SKM-1 (cell line): ENCODE measurements around the gene RNASE12.
"Not testable (repeated sequence)": the region's sequence is repeated elsewhere in the genome, so short reads cannot be mapped to it uniquely, and the experiment has no call there.

Source experiments
- DNase-seq: peaks from one replicate; lab custom pipeline; 2025; ENCODE audit not compliant: unreplicated experiment; lab: John Stamatoyannopoulos, UW

The RNASE12 gene

DNA sequence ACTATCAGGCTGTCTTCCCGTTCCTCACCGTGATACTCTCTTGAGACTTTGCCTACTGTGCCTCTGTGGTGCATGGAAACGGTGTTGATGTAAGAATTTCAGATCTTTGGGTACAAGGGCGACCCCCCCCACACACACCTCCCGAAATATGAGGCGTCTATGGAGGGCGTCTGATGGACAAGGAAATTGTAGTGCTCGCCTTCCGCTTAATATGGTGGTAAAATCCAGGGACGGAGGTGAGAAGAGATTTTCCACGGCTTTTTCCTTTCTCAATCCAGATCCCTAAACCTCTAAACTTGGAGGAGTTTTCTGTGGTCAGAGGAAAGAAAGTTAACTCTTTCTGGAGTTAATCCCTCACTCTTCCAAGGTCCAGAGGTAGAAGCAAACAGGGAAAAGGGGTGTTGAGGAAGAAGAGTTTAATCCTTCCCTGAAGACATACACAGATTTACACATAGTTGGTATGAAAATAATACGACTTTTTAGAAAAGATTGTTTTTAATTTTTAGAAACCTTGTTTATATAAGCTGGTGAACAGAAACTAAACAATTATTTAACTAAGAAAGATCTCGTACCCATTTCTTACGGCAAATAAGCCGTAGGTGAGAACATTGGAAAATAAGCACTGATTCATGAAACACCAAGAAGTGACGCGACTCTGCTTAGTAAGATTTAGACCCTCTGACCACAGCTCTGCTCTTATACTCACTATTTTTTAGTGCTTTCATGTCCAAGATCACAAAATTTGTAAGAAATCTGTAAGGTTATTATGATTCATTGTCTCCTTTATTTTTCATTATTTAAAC lies 23.1 kb upstream of the RNASE12 start:
- DNase-seq, result no peak

DNA sequence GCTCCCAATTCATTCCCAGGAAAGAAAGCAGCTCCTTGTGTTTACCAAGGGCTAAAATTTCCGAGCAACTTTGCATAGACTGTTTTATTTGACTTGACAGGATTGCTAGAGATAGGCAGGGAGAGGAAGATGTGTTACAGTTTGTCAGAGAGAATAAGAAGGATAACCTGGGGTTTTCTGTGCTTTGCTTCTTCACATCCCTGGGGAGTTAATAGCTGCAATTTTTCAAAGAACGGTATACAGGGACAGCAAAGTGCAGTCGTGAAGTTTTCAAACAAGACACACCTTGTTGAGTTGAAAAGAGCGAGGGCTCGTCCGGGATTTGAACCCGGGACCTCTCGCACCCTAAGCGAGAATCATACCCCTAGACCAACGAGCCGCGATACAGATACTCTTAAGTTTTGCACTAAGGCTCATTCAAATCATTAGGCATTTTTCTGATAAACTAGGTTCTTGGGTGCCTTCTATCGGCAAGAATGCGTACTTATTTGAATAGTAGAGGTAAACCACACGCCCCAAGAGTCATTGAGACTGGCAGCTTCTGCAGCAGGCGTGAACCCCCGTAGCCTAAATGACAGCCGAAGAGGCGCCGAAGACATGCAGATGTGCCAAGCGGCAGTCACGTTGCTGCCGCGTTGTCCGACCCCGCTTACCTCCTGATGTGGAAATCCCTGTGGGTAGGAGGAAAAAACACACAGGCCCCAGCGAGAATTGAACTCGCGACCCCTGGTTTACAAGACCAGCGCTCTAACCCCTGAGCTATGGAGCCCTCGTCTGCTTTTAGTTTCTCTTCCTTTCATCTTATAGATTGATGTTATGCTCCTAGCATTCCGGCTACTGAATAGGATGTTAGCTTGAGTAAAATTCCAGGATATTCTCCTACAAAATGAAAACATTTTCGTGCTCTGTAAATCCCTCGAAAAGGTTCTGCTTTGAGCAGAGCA lies 22.2 kb upstream of the RNASE12 start:
- peak; percentile 71 for DNase-seq

DNA sequence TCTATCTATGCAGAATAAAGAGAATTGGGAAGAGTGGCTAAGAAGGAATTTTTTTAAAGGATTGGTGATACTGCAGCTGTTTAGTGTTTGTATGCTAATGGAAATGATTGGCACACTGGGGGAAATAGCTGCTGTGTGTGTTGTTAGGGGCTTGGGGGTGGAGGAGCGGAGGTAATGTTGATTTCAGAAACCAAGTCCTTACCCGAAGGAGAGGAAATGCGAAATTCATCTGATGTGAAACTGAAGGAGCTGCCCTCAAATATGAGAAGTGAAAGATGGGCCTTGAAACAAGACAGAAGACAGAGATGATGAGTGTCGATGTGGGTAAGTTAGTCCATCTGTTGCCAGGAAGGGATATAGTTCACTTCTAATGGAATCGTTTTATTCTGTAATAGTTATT lies 21.2 kb upstream of the RNASE12 start:
- DNase-seq, result no peak

DNA sequence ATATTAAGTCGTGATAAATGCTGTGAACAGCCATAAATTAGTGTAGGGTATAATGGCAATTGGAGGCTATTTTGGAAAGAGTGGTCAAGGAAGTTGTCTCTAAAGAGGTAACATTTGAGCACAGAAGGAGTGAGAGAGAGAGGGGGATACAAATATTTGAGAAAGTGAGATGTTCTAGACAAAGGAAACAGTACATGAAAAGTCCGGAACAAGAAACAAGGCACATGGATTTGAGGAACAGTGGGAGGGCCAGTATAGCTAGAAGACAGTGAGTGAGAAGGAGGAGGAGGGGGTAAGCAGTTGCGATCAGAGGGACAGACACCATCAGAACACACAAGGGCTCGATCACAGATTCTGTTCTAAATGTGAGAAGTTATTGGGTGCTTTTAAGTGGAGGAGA lies 20.1 kb upstream of the RNASE12 start:
- no peak for DNase-seq

DNA sequence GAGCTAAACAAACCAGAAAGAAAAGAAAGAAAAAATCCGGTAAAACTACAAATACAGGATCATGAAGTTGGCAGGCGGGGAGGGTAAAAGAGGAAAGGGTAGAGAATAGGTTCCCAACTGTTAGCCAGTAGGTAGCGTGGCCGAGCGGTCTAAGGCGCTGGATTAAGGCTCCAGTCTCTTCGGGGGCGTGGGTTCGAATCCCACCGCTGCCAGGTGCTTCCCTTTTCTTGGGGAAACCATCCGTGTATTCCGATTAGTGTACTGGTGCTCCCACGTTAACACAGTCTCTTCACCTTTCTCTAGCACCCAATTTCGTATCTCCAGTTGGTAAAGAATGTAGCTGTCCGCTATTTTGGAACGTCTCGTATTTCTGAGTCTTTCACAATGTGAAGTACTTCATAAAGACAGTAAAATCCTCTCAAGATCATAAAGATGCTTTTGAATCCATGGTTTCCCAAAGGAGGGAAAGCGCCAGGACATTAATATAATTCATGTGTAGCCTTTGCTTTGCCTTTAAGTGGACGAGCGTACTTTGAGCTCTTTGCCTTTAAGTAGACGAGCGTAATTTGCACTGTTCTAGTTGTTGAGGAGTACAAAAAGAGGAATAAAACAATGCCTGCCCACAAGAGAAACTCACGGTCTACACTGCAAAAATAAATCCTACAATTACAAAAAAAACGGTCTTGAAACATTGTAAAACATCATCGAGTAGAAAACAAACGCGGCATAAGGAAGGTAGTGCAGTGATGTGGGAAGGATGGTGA lies 19.0 kb upstream of the RNASE12 start:
- peak; percentile 30 for DNase-seq

DNA sequence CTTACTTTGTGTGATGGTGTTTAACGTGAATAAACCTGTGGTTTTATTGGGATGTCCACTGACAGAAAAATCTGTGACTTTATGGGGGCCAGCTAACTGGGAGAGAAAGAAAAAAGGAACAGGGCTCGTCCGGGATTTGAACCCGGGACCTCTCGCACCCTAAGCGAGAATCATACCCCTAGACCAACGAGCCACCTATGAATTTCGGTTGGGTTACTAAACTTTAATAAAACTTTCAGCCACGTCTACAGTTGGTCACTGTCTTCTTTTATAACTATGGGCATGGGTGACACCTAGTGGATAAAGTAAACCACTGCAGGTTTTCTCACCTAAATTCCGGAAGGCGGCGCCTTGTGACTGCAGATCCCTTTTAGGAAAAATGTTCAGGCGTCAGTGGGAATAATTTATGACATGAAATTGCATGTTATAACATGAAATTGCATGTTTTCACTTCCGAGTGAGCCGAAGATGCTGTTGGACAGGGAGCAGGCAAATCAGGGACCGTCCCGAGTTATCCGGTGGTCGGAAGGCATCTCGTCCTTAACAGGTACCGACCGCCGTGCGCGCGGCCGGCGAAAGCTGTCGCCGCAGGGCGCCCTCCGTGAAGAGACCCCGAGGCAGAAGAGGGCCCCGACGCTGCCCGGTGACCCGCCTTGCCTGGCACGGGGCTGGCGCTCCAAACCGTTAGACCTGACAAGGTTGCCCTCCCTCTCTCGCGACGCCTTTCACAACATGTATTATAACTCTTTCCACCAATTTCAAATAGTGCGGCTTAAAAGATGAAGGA lies 18.2 kb upstream of the RNASE12 start:
- peak; percentile 59 for DNase-seq

DNA sequence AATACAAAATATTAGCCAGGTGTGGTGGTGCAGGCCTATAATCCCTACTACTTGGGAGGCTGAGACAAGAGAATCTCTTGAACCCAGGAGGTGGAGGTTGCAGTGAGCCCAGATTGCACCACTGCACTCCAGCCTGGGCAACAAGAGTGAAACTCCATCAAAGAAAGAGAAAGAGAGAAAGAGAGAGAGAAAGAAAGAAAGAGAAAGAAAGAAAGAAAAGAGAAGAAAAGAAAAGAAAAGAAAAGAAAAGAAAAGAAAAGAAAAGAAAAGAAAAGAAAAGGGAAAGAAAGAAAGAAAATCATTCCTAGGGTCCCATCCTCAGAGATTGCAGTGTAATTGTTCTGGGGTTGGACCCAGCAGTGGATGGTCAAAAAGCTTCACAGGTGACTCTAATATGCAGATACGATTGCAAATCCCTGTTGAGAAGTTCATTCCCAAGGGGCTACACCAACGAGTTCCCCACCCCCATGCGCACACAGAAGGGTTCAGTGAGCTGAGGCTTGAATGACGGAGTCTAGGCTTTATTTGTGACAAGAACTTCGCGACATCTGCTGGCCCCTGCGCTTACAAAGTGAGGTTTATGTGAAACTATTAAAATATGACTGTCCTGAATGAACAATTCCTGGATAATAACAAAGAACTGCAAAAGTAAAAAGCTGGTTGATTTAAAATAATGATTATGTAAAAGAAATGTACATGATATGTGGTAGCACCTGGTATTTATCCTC lies 17.4 kb upstream of the RNASE12 start:
- no peak for DNase-seq

DNA sequence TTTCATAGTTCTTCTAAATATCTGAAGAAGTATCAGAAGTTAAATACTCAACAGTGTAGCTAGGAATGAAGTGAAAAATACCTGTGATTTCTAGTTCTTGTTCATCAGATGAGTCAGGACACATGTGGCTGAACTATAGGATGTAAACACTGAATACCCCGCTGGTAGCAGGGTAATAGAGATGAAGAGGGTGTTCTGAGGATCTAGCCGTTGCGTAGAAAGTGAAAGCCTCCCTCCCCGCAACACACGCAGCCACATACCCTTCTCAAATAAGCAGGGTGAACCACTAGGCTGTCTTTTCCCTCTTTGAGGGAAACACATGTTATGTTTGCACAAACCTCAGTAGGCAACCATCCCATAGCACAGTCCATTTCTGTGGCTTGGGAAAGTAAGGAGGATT lies 16.4 kb upstream of the RNASE12 start:
- DNase-seq, result no peak

DNA sequence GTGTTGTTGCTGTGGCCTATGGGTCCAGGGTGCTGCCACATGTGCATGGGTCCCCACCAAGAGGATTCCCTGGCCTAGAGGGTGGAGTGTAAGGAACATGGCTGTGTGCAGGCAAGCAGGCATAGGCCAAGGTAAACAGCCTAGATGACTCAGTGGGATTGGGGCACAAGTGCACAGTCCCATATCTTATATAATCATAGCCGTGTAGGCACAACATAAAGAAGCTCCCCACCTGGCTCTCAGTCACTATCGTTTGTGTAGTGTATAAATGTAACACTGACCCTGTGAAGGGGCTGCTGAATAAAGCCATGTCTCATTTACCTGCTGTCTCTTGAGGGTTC lies 15.7 kb upstream of the RNASE12 start:
- DNase-seq, result no peak

DNA sequence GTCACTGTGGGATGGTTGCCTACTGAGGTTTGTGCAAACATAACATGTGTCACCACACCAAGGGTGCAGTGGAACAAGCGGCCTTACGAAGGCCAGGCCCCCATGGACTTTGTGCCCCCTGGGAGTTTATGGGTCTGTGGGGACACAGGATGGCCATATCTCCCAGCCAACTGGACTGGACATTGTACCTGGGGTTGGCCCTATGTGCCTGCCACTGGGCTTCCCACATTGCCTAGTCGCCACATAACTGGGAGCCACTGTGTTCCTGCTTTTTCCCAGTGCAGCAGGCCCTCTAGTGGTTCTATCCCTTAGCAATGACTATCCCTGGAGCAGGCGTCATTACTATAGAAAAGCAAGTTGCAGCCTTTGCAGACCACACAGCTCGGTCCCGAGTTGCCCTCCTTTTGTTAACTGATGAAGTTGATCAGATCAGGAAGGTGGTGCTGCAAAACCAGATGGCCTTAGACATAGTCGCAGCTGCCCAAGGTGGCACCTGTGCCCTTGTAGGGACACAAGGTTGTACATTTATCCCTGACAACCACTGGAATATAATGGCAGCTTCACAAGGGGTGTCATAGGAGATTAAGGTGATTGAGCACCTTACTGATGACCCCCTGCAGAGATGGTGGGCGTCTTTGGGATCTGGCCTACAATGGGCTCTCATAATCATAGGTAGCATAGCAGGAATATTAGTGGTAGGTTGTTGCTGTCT lies 15.2 kb upstream of the RNASE12 start:
- DNase-seq, result peak; percentile 0

DNA sequence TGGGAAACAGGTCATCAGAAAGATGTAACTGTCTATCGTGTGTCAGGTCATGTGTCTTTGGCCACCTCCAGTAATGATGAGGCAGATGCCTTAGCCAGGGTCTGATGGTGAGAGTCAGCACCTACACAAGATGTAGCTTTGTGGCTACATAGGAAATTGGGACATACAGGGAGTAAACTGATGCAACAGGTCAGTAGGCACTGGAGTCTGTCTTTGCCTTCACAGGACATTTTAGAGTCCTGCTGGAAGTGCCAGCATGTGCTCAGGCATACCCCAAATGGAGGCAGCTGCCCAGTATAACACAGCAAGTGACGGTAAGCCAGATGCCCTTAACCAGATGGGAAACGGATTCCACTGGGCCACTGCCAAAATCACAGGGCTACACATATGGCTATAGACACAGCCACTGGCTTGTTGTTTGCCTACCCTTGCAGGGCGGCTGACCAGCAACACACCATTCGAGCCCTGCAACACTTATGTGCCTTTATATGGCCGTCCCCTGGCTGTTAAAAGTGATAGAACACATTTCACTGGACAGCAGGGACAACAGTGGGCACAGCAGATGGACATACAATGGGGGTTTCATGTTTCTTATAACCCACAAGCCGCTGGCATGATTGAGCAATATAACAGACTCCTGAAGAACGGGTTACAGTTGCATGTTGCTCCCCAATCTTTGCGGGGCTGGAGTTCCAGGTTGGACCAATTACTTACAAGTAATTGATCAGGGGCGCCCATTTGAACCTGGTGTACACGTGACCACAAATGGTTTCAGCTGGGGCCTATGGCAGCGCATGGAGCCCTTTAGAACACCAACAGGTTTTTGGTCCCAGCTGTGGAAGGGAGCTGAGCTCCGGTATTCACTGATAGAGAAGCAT lies 12.9 kb upstream of the RNASE12 start:
- no peak for DNase-seq

DNA sequence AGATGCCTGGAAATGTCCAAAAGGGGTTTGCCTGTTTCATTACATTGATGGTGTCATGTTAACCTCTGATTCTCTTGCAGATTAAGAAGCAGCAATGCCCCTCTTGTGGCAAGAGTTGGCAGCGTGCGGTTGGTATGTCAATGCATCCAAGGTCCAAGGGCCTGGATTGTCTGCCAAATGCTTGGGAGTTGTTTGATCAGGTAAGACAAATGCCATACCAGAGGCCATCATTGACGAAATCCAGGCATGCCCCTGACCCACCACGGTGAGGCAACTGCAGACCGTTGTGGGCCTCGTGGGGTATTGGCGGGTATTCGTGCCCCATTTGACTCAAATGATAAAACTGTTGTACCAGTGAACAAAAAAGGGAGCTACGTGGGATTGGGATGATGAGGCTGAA lies 11.4 kb upstream of the RNASE12 start:
- no peak for DNase-seq

DNA sequence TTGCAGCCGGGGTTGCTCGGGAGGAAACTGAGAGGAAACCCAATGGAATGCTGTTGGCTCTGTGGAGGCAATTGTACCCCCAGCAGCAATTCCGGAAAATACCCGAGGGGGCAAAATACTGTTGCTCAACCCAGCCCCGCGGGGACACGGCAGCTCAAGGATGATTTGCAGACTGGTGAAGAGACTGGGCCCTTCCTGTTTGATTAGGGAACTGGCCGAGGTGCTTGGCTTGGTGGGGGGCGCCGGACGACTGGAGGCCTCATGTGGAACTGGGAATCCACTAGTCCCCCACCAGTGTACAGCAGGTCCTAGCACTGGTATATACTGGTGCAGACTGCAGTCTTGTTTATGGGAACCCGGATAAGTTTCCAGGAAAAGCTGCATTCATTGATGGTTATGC lies 10.3 kb upstream of the RNASE12 start:
- no peak for DNase-seq

DNA sequence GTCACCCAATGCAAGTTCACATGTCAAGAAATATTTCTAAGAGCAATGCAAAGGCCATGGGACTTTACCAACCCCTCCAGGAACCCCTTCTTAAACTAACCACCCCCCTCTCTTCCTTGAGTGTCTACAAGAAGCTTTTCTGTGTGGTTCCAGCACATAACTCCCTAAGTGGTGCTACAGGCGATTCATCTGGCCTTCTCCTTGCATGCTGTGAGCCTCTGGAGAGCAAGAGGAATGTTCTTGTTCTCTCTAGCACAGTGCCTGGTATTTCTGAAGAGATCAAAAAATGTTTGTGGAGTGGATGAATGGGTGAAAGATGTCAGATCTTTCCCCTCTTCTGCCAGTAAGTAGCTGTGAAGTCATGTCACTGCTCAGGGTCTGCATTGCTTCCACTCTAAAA lies 5.9 kb upstream of the RNASE12 start:
- DNase-seq, result no peak

DNA sequence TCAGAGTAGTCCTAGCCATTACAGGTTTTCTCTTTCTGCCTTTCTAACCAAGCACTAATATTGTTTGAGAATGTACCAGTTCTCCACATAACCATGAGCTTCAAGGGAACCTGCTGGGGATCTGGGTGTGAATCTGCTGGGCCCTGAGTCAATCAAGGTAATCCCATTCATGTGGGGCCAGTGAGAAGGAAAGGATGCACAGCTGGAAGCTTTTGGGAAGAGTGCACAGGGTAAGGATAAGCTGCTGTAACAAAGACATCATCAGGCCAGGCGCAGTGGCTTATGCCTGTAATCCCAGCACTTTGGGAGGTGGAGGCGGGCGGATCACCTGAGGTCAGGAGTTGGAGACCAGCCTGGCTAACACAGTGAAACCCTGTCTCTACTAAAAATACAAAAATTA lies 4.5 kb upstream of the RNASE12 start:
- not testable (repeated sequence) for DNase-seq

DNA sequence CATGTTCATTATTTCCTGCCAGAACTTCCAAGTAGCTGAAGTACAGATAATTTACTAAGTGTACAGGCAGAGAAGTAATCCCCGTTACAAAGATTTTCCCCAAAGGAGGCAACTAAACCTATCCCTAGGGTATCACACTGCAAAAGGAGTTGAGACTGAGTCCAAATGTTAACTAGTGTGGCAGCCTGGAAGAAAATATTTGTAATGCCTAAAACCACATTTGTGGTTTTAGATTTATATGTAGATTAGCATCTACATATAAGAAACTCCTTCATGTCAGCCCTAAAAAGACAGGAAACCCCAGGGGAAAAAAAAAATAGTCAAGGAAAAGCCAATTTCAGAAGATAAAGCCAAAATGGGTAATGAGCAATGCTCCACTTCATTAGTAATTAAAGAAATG lies 1.4 kb upstream of the RNASE12 start:
- no peak for DNase-seq

DNA sequence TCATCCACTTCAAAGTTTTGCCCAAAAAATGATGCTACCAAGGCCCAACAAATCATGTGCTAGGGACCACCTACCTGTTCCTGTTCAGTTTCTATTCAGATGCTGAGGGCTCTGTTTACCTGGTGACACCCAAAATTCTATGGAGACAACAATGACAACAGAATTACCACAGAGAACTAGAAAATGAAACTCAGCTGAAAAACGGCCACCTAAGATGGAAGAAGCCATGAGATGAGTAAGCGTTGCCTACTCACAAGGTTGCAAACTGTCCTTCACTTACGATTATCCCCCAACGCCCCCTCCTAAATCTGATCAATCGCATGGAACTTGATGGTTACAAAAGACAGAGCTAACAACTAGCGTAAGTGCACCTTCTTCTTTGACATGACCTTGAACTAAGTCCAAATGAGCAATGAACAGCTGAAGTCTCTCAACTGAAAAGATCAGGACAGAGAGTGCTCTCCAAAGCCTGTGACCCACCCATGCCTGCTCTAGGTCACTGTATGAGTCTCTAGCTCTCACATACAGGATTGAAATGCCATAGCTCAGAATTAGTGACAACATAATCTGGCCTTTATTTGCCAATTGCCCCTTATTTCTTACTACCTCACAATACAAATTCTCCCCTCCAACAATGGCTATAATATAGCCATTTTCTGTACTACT lies 3.6 kb downstream of the RNASE12 start, which contains the start of gene RNASE11:
Gene RNASE11 (minus strand): TSS at position 513 of the 666 bp plus-strand sequence.
- no peak for DNase-seq

DNA sequence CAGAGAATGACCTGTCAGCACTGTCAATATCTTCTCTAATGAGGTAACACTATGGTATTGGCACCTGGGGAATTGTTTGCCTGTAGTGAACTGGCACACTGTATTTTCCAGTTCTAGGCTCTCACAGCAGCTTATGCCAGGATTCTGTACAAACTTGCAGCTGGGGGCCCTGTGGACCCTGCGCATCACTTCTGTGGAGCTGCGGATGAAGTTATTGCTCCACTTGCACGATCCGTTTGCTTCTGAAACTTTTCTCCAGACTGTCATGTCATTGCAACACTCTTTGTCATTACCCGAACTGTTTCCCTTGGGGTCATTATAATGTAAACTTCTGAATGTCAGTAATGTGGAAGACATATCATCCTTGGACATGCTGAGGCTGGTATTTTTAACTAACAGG lies 7.3 kb downstream of the RNASE12 start:
- no peak for DNase-seq
